Activated CD8-positive, alpha-beta memory T cell treated with anti-CD3 and anti-CD28 coated beads, Interleukin-2, amount 50 U/mL, for 48 hours (primary cell): ENCODE results near the gene EVC.

Experiments used
- DNase-seq: peaks from one replicate; pipeline ENCODE4 v3.0.0-alpha.2; 2020

Gene EVC

DNA sequence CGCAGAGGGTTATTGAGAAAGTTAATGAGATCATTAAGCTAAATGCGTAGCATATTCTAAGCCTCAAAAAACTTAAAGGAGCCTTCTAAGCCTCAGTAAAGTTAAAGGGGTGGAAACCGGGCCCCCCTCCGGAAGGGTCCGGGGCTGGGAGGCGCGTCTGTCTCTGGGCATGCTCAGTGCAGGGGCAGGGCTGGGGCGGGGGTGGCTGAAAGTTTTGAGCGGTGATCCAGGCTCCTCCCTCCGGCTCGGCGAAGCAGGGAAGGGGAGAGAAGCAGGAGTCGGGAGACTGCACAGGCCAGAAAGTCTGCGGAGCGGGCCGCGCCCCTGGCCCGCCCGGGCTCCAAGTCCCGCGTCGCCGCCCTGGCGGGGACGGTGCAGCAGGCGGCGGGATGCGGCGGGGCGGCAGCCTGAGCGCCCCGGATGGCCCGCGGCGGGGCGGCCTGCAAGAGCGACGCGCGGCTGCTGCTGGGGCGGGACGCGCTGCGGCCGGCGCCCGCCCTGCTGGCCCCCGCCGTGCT, at the start of gene EVC:
EVC (plus strand) TSS at position 241 of the 518 bp plus-strand sequence; CDS start at position 421, 180 bp downstream.
- peak; percentile 68 for DNase-seq

DNA sequence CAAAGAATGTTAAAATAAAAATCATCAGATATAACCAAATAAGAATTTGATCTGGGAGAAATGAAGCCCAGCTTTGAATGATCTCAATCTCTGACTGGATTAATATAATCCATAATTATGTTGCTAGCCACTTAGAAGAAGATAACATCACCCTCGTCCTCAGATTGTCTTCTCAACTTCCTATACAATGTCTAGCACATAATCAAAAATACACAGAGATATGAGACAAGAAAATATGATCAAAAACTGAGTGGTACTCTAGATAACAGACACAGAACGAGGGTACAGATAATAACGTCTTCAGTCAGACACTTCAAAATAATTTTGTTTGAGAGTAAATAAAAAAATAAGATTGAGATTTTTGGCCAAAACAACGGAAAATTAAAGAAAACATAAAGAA, 49.8 kb upstream of the EVC start:
- no peak for DNase-seq

DNA sequence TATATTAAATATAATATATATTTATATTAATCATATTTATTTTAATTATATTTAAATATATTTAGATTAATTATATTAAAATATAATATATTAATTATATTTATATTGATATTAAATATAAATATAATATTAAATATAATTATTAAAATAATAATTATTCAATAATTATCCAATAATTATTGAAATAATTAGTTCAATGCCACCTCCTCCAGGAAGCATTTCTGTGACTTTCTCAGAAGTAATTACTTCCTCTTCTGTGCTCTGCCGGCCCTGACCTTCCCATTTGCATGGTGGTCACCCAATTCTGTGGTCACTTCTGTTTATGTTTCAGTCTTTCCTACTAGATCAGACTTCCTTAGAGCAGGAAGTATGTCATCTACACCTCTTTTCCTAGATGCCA, 48.4 kb upstream of the EVC start:
- no peak for DNase-seq

DNA sequence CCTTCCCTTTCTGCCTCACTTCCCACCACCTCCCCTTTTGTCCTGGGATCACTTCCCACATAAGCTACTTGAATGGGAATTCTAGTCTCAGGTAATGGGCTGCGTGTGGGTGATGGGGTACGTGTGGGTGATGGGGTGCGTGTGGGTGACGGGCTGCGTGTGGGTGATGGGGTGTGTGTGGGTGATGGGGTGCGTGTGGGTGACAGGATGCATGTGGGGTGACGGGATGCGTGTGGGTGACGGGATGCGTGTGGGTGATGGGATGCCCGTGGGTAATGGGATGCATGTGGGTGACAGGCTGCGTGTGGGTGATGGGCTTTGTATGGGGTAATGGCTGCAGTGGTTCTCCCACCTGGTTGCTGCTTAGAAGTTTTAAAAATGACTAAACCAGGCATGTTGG, 46.2 kb upstream of the EVC start:
- DNase-seq = no peak

DNA sequence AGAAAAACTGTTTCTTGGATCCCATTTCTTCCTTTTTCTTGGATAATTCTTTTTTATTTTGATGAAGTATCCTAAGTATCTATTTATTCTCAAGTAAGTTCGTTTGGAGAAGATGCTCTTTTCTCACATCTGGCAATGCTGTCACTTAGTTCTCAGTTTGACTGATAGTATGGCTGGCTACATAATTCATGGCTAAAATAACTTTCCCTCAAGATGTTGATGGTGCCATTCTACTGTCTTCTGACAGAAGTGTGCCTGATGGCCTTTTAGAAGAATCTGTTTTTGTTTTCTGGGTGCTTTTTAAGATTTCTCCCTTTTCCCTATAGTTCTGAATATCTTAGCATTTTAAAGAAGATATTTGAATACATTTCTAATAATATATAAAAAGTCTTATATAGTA, 44.3 kb upstream of the EVC start:
- DNase-seq = no peak

DNA sequence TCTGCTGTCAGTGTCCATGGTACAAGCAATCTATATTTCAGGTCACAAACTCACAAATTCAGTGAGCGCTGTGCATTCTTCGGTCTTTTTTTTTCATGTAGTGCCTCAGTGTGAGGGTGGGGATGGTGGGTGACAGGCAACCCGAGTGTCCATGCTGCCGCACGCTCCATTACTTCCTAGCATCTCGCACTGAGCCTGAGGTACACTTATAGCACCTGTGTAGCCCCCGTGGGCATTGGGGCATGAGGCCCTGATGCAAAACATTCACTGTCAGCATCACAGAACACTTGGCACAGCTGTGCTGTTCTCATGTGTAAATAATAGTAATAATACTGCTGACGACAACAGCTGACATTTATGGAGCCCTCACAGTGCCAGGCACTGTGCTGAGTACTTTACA, 34.2 kb upstream of the EVC start:
- no peak for DNase-seq

DNA sequence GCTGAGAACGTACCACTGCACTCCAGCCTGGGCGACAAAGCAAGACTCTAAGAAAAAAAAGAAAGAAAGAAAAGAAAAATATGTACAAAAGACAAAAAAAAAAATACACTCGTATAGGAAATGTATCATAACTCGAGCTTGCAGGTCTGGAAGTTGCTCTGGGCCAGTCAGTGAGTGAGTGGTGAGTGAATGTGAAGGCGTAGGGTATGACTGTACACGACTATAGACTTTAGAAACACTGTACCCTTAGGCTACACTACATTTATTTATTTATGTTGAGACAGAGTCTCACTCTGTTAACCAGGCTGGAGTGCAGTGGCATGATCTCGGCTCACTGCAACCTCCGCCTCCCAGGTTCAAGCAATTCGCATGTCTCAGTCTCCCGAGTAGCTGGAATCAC, 32.0 kb upstream of the EVC start:
- no peak for DNase-seq

DNA sequence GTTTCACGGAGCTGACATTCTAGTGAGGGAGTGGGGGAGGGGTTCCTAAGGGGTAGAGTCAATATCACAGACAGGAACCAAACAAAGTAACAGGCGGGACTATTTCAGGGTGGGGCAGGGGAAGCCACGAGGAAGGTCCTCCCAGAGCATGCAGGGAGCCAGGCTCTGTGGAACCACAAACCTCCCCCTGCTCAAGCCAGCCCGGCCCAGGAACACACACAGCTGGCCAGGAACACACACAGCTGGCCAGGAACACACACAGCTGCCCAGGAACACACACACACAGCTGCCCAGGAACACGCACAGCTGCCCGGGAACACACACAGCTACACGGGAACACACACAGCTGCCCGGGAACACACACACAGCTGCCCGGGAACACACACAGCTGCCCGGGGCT, 27.4 kb upstream of the EVC start:
- no peak for DNase-seq

DNA sequence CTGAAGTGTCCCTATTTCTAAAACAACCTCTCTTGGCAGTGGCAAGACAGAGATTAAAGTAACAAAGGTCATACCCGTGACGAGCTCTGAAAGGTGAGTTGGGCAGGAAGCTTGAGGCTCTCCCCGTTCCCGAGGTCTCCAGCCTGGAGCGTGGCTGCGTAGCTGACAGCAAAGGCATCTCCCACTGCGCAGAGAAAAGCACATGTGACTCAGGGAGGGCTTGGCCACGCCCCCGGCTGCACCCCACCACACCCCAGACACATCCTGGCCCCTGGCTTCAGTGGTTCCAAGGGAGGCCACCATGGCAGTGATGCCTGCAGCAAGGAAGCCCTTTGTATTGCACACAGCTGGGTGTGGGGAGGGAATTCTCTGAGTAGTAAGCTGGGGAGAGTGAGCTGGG, 25.7 kb upstream of the EVC start:
- DNase-seq = no peak

DNA sequence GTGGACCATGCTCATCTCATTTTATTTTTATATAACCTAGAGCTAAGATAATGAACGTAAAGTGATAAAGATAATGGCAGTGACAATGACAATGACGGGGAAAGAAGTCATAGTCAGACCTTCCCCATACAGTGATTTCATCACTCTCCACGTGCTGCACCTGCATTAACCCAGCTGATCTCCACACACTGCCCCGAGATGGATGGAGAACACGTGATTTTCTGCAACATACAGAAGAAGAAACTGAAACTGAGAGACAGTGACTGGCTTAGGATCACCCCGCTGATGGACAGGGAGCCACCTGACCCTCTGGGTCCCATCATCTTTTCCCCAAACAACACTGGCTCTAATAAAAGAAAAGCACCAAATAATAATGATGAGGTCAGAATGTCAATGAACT, 24.7 kb upstream of the EVC start:
- DNase-seq = no peak

DNA sequence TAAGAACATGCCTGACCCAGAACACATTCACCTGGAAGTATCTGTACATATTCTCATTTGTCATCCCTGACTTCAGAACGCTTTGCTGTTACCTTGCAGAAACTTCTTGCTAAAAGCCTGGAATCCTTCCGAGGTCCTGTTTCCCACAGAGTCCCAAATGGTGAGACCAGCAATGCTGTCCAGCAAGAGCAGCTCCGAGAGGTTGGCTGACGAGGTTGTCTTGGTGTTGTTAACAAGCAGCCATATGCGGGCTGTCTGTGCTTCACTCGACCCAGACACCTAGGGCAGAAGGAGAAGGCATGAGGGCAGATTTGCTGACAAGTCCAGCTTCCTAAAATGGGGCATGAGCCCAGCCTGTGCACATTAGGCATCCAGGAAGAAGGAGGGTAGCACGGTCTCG, 21.9 kb upstream of the EVC start:
- no peak for DNase-seq

DNA sequence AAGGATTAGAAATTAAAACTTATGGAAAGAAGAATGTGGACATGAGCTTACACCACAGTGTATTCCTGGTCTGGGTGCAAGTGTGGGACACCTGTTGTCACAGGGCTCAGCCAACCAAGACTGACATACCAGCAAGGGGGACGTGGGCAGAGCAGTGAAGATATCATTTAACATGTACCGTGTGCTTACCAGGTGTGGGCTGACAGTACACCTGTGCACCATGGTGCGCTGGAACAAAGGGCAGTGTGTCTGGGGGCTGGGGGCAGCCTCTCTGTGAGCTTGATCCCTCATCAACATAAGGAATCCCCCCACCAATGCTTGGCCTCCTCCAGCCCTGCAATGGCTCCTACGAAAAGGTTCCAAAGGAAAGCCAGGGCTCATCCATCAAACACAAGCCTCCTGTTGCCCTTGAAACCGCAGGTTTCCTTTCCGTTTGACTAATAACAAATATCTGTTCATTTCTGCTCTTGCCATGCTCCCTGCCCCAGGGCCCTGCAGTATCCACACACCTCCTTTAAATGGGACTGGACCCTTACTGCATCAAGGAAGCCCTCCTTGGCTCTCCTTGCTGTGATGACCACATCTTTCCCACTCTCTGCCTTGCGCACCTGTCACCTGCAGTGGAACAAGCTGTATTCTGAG, 19.4 kb upstream of the EVC start:
- no peak for DNase-seq

DNA sequence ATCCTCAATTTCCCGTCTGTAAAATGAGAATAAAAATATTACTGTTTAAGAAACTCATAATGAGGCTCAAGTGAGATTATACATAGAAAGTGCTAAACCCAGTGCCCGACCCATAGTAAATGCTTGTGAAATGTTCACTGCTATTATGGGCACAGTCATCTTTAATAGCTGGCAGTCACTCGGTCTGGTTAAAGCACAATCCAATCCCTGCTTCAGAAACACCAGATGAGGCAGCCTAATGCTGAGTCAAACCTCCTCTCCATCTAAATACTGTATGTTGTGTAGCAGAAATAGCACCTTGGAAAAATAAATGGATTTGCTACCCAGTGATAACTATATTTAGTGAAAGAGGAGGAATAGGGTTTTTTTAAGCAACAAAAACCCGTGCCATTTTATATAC, 17.1 kb upstream of the EVC start:
- DNase-seq = no peak

DNA sequence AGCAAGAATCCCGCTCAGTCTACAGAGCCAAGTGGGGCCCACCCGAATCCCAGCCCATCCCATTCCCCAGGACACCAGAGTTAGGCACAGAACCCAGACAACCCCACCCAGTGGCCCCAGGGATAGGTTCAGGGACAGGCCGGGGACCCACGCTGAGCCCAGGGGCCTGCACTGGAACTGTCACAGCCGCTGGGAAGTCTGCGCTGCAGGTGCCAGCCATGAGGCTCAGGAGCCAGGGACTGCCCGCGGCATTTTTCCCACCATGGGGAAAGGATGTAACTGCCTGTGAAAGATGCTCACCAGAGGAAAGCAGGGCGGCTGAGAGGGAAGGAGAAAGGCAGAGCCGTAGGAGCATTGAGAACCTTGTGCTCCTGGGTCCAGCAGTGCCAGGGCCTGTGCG, 14.7 kb upstream of the EVC start:
- no peak for DNase-seq

DNA sequence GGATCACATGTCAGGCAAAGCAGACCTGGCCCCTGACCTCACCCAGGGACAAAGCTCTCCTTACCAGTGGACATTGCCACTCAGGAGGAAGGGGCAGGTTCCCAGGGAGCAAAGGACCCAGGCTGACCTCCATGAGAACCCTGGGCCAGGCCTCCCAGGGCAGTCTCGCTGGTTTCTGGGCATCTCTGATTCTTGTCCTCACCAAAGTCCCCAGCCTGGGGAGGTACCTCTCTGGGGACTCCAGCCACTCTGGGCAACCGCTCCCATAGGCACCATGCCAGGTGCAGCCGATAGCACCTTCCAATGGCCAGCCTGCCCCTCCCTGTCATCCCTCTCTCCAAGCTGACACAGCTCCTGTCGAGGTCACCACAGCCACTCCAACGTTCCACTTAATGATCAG, 10.5 kb upstream of the EVC start:
- no peak for DNase-seq

DNA sequence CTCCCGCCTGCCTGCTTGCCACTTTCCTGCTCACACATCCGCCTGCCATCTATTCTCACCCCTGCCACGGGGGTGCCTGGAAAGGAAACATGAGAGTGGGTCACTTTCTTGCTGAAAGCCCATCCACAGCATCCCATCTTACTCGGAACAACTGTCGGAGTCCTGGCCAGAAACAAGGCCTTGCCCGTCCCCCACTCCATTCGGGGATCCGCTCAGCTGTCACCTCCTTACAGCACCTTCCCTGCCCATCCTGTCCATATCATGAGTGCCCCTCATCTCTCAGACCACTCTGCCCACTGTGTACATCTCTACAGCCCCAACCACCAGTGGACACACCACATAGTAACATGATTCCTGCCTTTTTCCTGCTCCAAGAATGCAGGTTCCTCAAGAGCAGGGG, 9.0 kb upstream of the EVC start:
- DNase-seq = no peak

DNA sequence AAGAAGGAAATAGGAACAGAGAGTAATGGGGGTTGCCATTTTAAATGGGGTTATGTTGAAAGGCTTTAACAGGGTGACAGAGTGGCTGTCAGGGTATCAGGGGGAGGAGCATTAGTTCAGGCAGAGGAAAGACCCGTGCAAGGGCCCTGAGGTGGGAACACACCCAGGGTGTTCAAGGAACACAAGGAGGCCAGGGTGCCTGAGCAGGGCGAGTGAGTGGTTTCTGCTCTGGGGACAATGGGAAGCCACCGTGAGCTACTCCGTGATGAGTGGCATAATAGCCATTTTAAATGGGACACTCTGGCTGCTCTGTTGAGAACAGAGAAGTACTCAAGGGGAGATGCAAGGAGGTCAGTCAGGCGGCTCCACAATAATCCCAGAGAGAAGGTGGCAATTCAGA, 7.2 kb upstream of the EVC start:
- no peak for DNase-seq

DNA sequence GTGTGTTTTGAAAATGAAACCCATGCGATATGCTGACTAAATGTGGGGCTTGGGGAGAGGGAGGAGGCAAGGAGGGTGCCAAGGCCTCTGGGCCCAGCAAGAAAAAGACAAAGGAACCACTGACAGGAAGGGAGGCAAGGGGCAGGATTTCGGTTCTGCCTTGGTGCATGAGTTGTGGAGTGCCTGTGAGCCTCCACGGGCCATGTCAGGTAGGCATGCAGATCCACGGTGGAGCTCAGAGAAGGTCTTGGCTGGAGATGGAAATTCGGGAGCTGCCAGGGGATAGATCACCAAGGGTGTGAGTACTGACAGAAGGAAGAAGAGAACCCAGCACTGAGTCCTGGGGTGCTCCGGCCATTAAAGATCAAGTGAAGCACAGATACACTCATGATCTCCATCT, 6.7 kb upstream of the EVC start:
- DNase-seq = no peak

DNA sequence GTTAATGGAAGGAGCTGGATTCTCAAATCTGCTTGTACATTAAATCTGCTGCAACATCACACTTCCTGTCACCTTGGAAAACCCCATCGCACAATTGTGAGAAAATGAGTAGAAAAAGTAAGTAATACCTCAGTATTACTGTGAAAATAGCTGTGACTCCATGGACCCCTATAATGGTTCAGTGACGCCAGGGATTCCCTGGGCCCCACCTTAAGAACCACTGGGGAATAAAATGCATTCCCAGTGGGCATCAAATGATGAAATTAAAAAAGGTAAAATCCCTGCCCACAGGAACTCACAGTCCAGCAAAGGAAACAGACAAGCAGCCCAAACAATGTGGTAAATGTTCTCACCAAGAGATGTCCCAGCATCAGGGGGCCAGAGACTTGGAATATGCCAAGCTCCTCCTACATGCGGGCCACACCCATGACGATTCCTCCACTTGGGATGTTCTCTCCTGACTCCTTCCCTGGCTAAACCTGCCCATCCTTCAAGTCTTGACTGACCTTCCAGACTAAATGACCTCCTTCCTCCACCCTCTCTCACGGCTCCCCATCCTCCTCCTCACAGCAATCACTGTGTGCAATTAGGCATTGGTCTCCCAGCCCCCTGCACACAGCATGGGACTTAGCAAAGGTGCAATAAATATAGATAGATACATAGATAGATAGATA, 5.2 kb upstream of the EVC start:
- DNase-seq = no peak

DNA sequence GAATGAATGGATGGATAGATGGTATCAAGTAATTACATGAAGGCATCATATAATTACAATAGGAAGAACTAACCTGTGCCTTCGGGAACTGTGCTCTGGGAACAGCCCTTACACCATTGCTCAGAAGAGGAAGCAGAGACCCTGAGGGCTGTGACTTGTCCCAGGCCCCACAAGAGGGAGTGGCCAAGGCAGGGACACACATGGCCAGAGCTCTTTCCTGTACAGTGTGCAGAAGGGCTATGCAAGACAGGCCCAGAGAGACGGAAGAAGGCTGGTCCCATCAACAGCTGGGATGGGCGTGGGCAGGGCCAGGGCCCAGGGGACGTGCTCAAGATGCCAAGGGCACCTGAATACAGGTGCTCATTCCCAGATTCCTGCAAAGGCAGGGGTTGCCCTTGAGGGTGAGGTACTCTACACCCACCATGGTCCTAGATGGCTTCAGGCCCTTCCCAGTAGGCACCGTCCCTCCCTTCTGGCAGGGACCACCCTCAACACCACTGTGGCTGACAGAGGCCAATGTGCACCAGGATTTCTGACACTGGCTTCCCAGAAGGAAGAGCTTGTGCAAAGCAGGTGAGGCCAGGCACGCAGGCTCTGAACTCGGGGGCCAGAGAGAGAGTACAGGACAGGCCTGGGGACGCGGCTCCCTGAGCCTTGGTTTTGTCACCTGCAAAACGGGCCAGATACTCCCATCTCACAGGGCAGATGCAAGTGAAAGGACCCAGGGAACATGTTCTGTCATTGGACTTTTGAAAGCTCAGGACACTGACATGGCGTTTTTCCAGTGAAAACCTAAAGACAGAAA, 4.3 kb upstream of the EVC start:
- no peak for DNase-seq

DNA sequence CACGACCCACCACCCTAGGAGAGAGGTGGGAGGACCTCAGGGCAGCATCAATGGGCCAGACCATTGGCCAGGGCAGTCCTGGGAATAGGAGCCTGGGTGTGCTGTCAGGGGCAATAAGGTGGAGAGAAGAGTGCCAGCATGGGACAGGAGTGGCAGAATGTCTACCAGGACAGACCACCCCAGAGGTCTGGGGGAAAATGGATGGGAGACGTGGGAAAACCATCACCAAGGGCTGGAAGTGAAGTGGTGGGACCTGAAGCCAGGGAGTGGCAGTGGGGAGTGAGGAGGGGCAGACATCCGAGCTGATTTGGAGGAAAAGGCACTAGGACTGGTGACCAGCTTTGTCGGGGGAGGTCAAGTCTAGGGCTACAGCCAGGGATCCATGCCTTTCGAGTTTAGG, 3.6 kb upstream of the EVC start:
- no peak for DNase-seq

DNA sequence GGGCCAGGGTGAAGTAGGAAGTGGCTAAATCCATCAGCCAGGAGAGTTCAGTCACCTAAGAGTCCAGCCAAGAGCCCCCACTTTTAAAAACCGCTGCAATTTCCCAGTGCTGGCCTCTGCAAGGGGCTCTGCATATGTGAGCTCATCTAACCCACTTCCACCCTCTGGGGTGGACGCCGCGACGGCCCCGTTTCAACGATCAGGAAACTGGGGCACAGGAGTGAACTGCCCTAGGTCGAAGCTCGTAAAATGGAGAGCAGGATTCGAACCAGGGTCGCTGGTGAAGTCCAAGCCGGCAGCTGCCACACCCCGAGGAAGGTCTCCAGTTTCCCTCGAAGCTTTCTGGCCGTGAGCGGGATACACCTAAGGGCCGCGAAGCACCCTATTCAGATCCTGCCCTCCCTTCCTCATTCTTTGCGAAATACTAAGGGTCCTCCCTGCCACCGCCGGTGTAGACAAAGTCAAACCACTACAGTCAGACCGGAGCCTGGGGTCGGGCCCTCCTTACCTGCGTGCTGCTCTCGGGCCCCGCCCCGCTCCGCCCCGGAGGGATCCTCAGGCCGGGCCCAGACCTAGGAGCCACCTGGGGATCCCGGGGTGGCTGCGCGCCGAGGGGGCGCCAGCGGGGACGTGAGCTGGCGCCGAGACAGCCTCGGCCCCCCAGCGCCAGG, 3.1 kb upstream of the EVC start:
- peak; percentile 57 for DNase-seq

DNA sequence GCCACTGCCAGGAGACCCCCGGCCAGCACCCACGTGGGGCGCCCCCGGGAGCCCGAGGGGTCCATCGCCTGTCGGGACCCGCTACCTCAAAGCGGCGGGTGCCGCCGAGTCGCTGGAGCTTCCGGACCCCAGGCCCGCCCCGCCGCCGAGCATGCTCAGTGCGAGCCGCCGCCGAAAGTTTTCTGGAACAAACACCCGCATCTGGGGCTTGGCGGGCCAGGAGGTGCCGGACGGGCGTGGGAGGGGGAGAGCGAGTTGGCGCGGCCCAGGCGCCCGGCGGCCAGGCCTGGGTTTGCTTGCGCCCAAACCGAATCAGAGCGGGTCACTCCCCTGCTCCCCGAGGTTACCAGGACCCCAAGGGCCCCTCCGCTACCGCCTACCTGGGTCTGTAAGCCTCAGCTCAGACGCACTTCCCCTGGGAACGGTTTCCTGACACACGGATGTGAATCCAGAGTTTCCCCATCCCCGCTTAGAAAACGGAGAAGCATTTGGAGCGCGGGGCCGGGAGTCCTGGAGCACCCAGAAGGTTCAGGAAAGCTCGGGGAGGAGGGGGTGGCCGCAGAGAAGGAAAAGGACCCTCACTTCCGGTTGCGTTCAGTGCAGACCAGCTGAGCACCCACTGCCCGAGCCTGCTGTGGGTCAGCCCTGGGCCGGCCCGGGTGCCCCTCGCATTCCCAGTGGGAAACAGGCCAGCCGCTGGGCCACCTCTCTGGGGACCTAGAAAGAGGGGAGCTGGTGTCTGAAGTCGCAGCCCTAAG, 2.4 kb upstream of the EVC start, which contains the start of gene EVC2:
EVC2 (minus strand) TSS at position 111 of the 758 bp plus-strand sequence; CDS start at position 65, 46 bp downstream.
- peak; percentile 68 for DNase-seq
